ENCODE data around the gene SSBP4. TPM values are rescaled to one million over a fixed set of nuclear protein-coding genes. Genes with fewer than 3 reads are reported as not detected.

The SSBP4 gene
- total RNA-seq, 4 donors from 2014 or later = 28.8 to 42.0 (median 36.0) TPM

DNA sequence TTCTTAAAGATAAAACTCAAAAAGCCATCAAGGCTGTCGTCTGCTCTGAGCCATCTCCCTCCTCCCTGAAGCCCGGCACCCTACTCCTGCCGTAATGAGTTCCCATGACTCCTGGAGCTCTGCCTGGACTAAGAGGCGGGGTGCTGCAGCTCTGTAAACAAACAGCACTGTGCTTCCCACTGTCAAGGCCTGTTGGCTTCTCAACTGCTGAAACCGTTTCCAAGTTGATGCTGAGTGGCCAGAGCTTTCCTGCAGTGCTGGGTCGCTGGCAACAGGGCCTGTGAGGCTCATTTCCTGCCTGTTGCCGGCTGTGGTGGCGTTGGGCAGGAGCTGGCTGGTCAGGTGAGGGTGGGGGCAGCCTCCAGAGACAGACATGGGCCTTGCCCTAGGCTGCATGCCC, 45.4 kb downstream of the SSBP4 start:
- WGBS, 2 donors = 16 to 17% methylated on average over 6 to 8 of the region's 8 CpGs
- intact Hi-C loops (cut with DNase I; ENCODE audit: low total_unique reads) = loop anchor here (10.0 kb wide), 1 partner anchor 110 kb away; the partner anchor contains the start of gene UBA52
- peak; percentile 84 to 96 for DNase-seq (ENCODE audit: low spot score in 2 of 2)
- H3K4me3 ChIP-seq (ENCODE audit: low read depth, poor library complexity, severe bottlenecking) = no peak overlapping the region
- TF ChIP-seq, protein P1, sequence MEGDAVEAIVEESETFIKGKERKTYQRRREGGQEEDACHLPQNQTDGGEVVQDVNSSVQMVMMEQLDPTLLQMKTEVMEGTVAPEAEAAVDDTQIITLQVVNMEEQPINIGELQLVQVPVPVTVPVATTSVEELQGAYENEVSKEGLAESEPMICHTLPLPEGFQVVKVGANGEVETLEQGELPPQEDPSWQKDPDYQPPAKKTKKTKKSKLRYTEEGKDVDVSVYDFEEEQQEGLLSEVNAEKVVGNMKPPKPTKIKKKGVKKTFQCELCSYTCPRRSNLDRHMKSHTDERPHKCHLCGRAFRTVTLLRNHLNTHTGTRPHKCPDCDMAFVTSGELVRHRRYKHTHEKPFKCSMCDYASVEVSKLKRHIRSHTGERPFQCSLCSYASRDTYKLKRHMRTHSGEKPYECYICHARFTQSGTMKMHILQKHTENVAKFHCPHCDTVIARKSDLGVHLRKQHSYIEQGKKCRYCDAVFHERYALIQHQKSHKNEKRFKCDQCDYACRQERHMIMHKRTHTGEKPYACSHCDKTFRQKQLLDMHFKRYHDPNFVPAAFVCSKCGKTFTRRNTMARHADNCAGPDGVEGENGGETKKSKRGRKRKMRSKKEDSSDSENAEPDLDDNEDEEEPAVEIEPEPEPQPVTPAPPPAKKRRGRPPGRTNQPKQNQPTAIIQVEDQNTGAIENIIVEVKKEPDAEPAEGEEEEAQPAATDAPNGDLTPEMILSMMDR (IDR thresholded peaks at IDR 0.05) = no peak
- TF ChIP-seq POLR2A (IDR thresholded peaks at IDR 0.05) = no peak

DNA sequence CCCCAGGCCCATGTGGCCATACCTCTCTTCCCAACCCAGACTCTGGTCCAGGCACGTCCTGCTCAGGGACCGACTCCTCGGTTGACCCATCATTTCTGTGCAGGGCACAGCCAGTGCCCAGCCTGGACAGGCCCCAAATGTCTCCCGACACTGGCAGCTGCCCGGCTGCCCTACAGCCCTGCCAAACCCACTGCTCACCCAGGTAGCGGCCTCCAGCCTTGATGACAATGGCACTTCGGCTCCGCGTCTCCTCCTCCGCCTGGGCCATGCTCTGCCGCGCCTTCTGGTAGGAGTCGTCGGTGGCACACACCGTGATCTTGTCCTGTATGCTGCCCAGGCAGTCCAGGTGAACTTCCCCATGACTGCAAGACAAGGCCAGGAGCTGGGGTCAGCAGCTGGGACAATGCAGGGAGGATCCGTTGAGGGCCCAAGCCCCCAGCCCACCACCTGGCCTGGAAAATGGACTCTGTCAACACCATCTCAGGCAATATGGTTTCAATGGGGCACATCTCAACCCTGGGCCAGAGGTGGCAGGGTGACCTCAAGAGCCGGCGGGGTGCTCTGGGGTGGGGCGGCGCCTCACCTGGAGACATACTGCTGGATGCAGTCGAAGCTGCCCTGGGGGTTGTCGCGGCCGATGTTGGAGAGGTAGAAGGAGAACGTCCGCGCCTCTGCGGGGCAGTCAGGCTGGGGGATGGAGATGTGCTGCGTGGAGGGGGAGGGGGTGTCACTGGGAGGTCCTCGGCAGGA, 46.2 kb downstream of the SSBP4 start:
- no peak for DNase-seq (ENCODE audit: low spot score in 2 of 2)
- H3K4me3 ChIP-seq (ENCODE audit: low read depth, poor library complexity, severe bottlenecking) = no peak overlapping the region
- WGBS, 2 donors = 87 to 89% methylated on average over 23 to 29 of the region's 30 CpGs
- intact Hi-C loops (cut with DNase I; ENCODE audit: low total_unique reads) = loop anchor here (10.0 kb wide), 1 partner anchor 109 kb away; the partner anchor contains the start of gene UBA52
- TF ChIP-seq, protein P1 (IDR thresholded peaks at IDR 0.05) = no peak

DNA sequence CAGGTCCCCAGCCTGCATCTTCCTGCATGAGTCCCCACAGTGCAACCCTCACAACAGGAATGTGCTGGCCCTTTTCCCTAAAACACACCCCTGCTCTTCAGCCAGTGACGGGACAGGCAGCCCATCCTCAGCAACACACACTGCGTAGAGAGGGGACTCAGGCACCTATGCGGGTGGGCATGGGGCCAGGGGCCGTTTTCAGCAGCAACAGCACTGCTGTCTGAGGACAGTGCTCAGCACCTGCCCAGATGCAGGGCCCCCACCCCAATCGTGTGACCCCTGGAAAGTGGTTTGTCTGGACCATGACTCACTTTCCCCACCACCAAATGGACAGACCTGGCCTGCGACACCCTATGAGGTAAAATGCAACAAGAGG, 46.8 kb downstream of the SSBP4 start:
- no peak overlapping the region for H3K4me3 ChIP-seq (ENCODE audit: low read depth, poor library complexity, severe bottlenecking)
- no peak for DNase-seq (ENCODE audit: low spot score in 2 of 2)
- intact Hi-C loops (cut with DNase I; ENCODE audit: low total_unique reads) = loop anchor here (10.0 kb wide), 1 partner anchor 109 kb away; the partner anchor contains the start of gene UBA52
- no peak for TF ChIP-seq POLR2A (IDR thresholded peaks at IDR 0.05)
- TF ChIP-seq, protein P1 (IDR thresholded peaks at IDR 0.05) = no peak
- WGBS, 2 donors = 83 to 91% methylated on average over 6 of the region's 6 CpGs

DNA sequence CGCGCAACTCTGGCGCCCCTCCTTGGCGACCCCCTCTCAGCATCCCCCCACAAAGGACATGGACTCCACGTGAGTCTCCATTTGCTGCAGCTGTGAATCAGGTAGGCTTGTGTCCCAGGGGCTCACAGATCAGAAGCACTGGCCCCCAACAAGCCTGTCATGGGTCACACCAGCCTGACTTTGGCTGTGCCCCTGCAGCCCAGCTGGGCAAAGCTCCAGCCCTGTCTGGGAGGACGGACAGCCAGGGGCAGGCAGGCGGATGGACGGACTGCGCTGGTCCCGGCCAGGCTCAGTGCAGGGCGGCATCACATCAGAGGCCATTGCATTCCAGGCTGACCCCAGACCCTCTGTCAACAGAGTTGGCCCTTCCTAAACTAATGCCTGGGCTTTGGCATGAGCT, 47.2 kb downstream of the SSBP4 start:
- DNase-seq (ENCODE audit: low spot score in 2 of 2) = no peak
- no peak overlapping the region for H3K4me3 ChIP-seq (ENCODE audit: low read depth, poor library complexity, severe bottlenecking)
- TF ChIP-seq, protein P1 (IDR thresholded peaks at IDR 0.05) = no peak
- no peak for TF ChIP-seq POLR2A (IDR thresholded peaks at IDR 0.05)
- 90 to 92% methylated on average over 11 of the region's 11 CpGs for WGBS, 2 donors
- intact Hi-C loops (cut with DNase I; ENCODE audit: low total_unique reads) = loop anchor here (10.0 kb wide), 1 partner anchor 108 kb away; the partner anchor contains the start of gene UBA52

DNA sequence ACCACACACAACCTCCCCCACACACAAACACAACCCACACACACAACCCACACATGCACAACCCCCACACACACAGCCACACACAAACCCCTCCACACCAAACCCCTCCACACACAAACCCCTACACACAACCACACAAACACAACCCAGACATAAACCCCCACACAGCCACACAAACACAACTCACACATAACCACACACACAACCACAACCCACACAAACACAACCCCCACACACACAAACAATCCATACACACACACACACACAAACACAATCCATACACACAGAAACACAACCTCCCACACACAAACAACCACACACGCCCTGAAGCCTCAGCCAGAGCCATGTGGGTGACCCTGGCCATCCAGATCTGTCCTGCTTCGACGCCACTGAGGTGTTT, 48.8 kb downstream of the SSBP4 start:
- TF ChIP-seq, protein P1 (IDR thresholded peaks at IDR 0.05) = no peak
- TF ChIP-seq POLR2A (IDR thresholded peaks at IDR 0.05) = no peak
- WGBS, 2 donors = 78% methylated on average over 3 of the region's 3 CpGs
- H3K4me3 ChIP-seq (ENCODE audit: low read depth, poor library complexity, severe bottlenecking) = no peak overlapping the region
- intact Hi-C loops (cut with DNase I; ENCODE audit: low total_unique reads) = loop anchor here (10.0 kb wide), 1 partner anchor 107 kb away; the partner anchor contains the start of gene UBA52
- no peak for DNase-seq (ENCODE audit: low spot score in 2 of 2)

Data from lower leg skin (tissue), 4 donors.